GM21825 (cell line): ENCODE results near the gene BLTP3B.

Experiments
- ATAC-seq: cut with Tn5 transposase; IDR thresholded peaks from one replicate; pipeline ENCODE4 v1.9.1; 2021; ENCODE audit warnings: mild to moderate bottlenecking, moderate library complexity; ENCODE audit not compliant: unreplicated experiment

BLTP3B gene

GRCh38 chr12:100123316-100124095 lies 19.2 kb downstream of the BLTP3B start:
- ATAC-seq, result no peak

GRCh38 chr12:100120355-100120754 lies 22.3 kb downstream of the BLTP3B start:
- ATAC-seq, result no peak

- ATAC-seq, result no peak
Measured at GRCh38 chr12:100115291-100115690, 27.4 kb downstream of the BLTP3B start.

GRCh38 chr12:100114574-100114973 lies 28.1 kb downstream of the BLTP3B start:
- ATAC-seq, result peak; percentile 51

- no peak for ATAC-seq
Measured at GRCh38 chr12:100110276-100110675, 32.4 kb downstream of the BLTP3B start.

- no peak for ATAC-seq
Measured at GRCh38 chr12:100106861-100107260, 35.8 kb downstream of the BLTP3B start.

- no peak for ATAC-seq
Measured at GRCh38 chr12:100105661-100106060, 37.0 kb downstream of the BLTP3B start.

GRCh38 chr12:100101000-100101399 lies 41.7 kb downstream of the BLTP3B start:
- ATAC-seq, result no peak
